Occipital lobe (tissue), 2 donors: Measurements from ENCODE around the gene ATG5. TPM values are rescaled to one million over a fixed set of nuclear protein-coding genes. Genes with fewer than 3 reads are reported as not detected.

Source experiments
- small RNA-seq: library from RNA; depleted of rRNA; stranded (forward); fragments of <200 nt; gene quantifications from one replicate; pipeline ENCODE3, GENCODE V24; 2014
- total RNA-seq: library from RNA; depleted of rRNA; stranded (reverse); fragments of >200 nt; gene quantifications from one replicate; pipeline ENCODE4 v1.2.3, GENCODE V29; 2014

The ATG5 gene
- total RNA-seq, 1 donor from 2014 or later = 76.1 TPM

Small RNA genes lying within 50 kb of the gene (small RNA-seq; reads per million reads assigned to genes)
- gene RF00015 (not detected), gene RN7SL47P (not detected), gene RNU6-344P (not detected)

Other genes with a start within 250 kb of the ATG5 start
- 1.4 TPM for gene PRDM1, start 239.4 kb downstream of the ATG5 start, total RNA-seq
- gene CRYBG1, start 35.0 kb upstream of the ATG5 start, total RNA-seq = 0.31 TPM